Liver (tissue), 9 donors: Measurements from ENCODE around the gene SPINK1. TPM values are rescaled to one million over a fixed set of nuclear protein-coding genes. Genes with fewer than 3 reads are reported as not detected.

ENCODE experiments used
- DNase-seq: peaks from one replicate; pipeline ENCODE4 v3.0.0-alpha.2; 2017; ENCODE audit warnings: low spot score
- H3K27ac ChIP-seq, 2 donors: one replicate each; pipeline ENCODE4 v1.7.0; 2013; ENCODE audit warnings: inconsistent platforms in 2 of 2, low read length in 2 of 2, control low read depth in 1 of 2, low read depth in 1 of 2, mild to moderate bottlenecking in 1 of 2
- H3K27me3 ChIP-seq, 4 donors: one replicate each; pipeline versions ENCODE4 v1.6.1 to v1.7.0; 2013; ENCODE audit warnings: low read length in 3 of 4, inconsistent platforms in 1 of 4, mild to moderate bottlenecking in 1 of 4, moderate library complexity in 1 of 4; ENCODE audit not compliant: control insufficient read depth in 4 of 4, insufficient read depth in 4 of 4
- H3K36me3 ChIP-seq, 4 donors: one replicate each; pipeline versions ENCODE4 v1.6.1 to v1.7.0; 2013; ENCODE audit warnings: low read length in 3 of 4, mild to moderate bottlenecking in 3 of 4, low read depth in 1 of 4, moderate library complexity in 1 of 4; ENCODE audit not compliant: control insufficient read depth in 4 of 4, insufficient read depth in 3 of 4
- H3K4me1 ChIP-seq, 4 donors: one replicate each; pipeline versions ENCODE4 v1.6.1 to v1.7.0; 2013; ENCODE audit warnings: low read length in 3 of 4, mild to moderate bottlenecking in 3 of 4, moderate library complexity in 1 of 4; ENCODE audit not compliant: control insufficient read depth in 4 of 4, insufficient read depth in 4 of 4
- H3K4me3 ChIP-seq, 3 donors: one replicate each; pipeline versions ENCODE4 v1.6.1 to v1.7.0; 2013; ENCODE audit warnings: low read length in 3 of 3, control low read depth in 1 of 3, low read depth in 1 of 3, mild to moderate bottlenecking in 1 of 3
- H3K9ac ChIP-seq, 2 donors: one replicate each; pipeline ENCODE4 v1.7.0; 2013; ENCODE audit warnings: low read length in 2 of 2, mild to moderate bottlenecking in 2 of 2, moderate library complexity in 2 of 2, control low read depth in 1 of 2, low read depth in 1 of 2
- H3K9me3 ChIP-seq, 4 donors: one replicate each; pipeline versions ENCODE4 v1.6.1 to v1.7.0; 2013; ENCODE audit warnings: low read length in 3 of 4; ENCODE audit not compliant: control insufficient read depth in 4 of 4
- CTCF ChIP-seq: fragments of 150-350 bp; IDR thresholded peaks from 2 replicates; pipeline ENCODE4 v1.5.1; 2017; ENCODE audit warnings: improper control_type of control experiment, low read depth, low read length; ENCODE audit not compliant: missing input control
- EGR1 ChIP-seq, 2 donors: IDR thresholded peaks; 2 replicates each; pipeline ENCODE4 v1.6.1; 2016 to 2018; ENCODE audit warnings: antibody characterized with exemption in 2 of 2, low read depth in 2 of 2
- FOXA1 ChIP-seq: IDR thresholded peaks from 2 replicates; pipeline ENCODE4 v1.6.1; 2016; ENCODE audit warnings: antibody characterized with exemption
- FOXA2 ChIP-seq: IDR thresholded peaks from 2 replicates; pipeline ENCODE4 v1.6.1; 2016; ENCODE audit warnings: antibody characterized with exemption
- GABPA ChIP-seq, 2 donors: IDR thresholded peaks in 1 of 2; conservative IDR thresholded peaks in 1 of 2; 2 replicates each; pipeline ENCODE4 v1.6.1; 2016; ENCODE audit warnings: antibody characterized with exemption in 2 of 2, mild to moderate bottlenecking in 1 of 2, moderate library complexity in 1 of 2
- HNF4A ChIP-seq, 2 donors: conservative IDR thresholded peaks; 2 replicates each; pipeline ENCODE4 v1.6.1; 2016; ENCODE audit warnings: antibody characterized with exemption in 2 of 2, mild to moderate bottlenecking in 2 of 2
- HNF4G ChIP-seq: IDR thresholded peaks from 2 replicates; pipeline ENCODE4 v1.6.1; 2016; ENCODE audit warnings: antibody characterized with exemption
- JUND ChIP-seq, 2 donors: IDR thresholded peaks; 2 replicates each; pipeline ENCODE4 v1.6.1; 2016; ENCODE audit warnings: antibody characterized with exemption in 2 of 2
- MAX ChIP-seq: IDR thresholded peaks from 2 replicates; pipeline ENCODE4 v1.6.1; 2016; ENCODE audit warnings: antibody characterized with exemption
- NR2F2 ChIP-seq: IDR thresholded peaks from 2 replicates; pipeline ENCODE4 v1.6.1; 2016; ENCODE audit warnings: antibody characterized with exemption
- RAD21 ChIP-seq, 2 donors: IDR thresholded peaks; 2 replicates each; pipeline ENCODE4 v1.6.1; 2016; ENCODE audit warnings: antibody characterized with exemption in 2 of 2, mild to moderate bottlenecking in 2 of 2
- REST ChIP-seq: IDR thresholded peaks from 2 replicates; pipeline ENCODE4 v1.6.1; 2016; ENCODE audit warnings: antibody characterized with exemption, mild to moderate bottlenecking
- SP1 ChIP-seq: IDR thresholded peaks from 2 replicates; pipeline ENCODE4 v1.6.1; 2018; ENCODE audit warnings: antibody characterized with exemption, mild to moderate bottlenecking
- TAF1 ChIP-seq: conservative IDR thresholded peaks from 2 replicates; pipeline ENCODE4 v1.6.1; 2016; ENCODE audit warnings: antibody characterized with exemption, mild to moderate bottlenecking
- YY1 ChIP-seq: IDR thresholded peaks from 2 replicates; pipeline ENCODE4 v1.6.1; 2016; ENCODE audit warnings: antibody characterized with exemption, mild to moderate bottlenecking
- WGBS: extraction: QIAGEN DNeasy Blood & Tissue Kit; methylation state at CpG from one replicate; pipeline ENCODE4 v1.1.7; 2013; 5-methylcytosine and 5-hydroxymethylcytosine counted together
- polyA plus RNA-seq, 2 donors: library from polyadenylated mRNA; stranded (reverse) in 1 of 2; unstranded in 1 of 2; fragments of 200-250 nt in 1 of 2; fragments of >200 nt in 1 of 2; fragmentation: Nextera tagmentation in 1 of 2; extraction: Ambion mirVana in 1 of 2; gene quantifications; one replicate each; pipeline versions ENCODE4 v1.2.1 to v1.2.3, GENCODE V29; 2013 to 2015
- total RNA-seq, 2 donors: library from RNA; depleted of rRNA; stranded (reverse); fragments of >200 nt; gene quantifications; one replicate each; pipeline ENCODE4 v1.2.3, GENCODE V29; 2014
- TF ChIP-seq, protein P1 (sequence below): IDR thresholded peaks from 2 replicates; pipeline ENCODE4 v1.6.1; 2016; ENCODE audit warnings: antibody characterized with exemption
- TF ChIP-seq, protein P2 (sequence below): IDR thresholded peaks from 2 replicates; pipeline ENCODE4 v1.6.1; 2016; ENCODE audit warnings: antibody characterized with exemption
- donor health status: healthy.
- donor health status: healthy.
- donor health status: healthy.
- donor health status: healthy.
- donor health status: healthy.

Gene SPINK1
- total and polyA plus RNA-seq, 4 donors: 0.33 to 2,026 (median 116) TPM

- 89% methylated on average over 5 of the region's 5 CpGs for WGBS
- H3K4me3 ChIP-seq: no peak overlapping the region
These were observed 50.4 kb downstream of the SPINK1 start for GRCh38 chr5:147780924-147781573.

More at GRCh38 chr5:147780924-147781573, 50.4 kb downstream of the SPINK1 start:
- no peak overlapping the region for H3K27ac ChIP-seq
- H3K27me3 ChIP-seq: no peaks in the 10 kb centered on the region
- no peak for TF ChIP-seq MAX
- TF ChIP-seq NR2F2: no peak
- no peak for TF ChIP-seq SP1
- TF ChIP-seq, protein P1, sequence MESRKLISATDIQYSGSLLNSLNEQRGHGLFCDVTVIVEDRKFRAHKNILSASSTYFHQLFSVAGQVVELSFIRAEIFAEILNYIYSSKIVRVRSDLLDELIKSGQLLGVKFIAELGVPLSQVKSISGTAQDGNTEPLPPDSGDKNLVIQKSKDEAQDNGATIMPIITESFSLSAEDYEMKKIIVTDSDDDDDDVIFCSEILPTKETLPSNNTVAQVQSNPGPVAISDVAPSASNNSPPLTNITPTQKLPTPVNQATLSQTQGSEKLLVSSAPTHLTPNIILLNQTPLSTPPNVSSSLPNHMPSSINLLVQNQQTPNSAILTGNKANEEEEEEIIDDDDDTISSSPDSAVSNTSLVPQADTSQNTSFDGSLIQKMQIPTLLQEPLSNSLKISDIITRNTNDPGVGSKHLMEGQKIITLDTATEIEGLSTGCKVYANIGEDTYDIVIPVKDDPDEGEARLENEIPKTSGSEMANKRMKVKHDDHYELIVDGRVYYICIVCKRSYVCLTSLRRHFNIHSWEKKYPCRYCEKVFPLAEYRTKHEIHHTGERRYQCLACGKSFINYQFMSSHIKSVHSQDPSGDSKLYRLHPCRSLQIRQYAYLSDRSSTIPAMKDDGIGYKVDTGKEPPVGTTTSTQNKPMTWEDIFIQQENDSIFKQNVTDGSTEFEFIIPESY: no peak
- TF ChIP-seq, protein P2, sequence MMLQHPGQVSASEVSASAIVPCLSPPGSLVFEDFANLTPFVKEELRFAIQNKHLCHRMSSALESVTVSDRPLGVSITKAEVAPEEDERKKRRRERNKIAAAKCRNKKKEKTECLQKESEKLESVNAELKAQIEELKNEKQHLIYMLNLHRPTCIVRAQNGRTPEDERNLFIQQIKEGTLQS: no peak
- TF ChIP-seq REST: no peak
- no peak for TF ChIP-seq GABPA (IDR thresholded peaks at IDR 0.05 in 1 of 2, conservative IDR thresholded peaks at IDR 0.05 in 1 of 2)
- no peak for TF ChIP-seq FOXA2
- no peak for TF ChIP-seq RAD21 (IDR thresholded peaks at IDR 0.05)
- TF ChIP-seq FOXA1: no peak
- no peak for TF ChIP-seq HNF4A (conservative IDR thresholded peaks at IDR 0.05)
- TF ChIP-seq JUND (IDR thresholded peaks at IDR 0.05): no peak
- no peak for TF ChIP-seq CTCF
- TF ChIP-seq EGR1 (IDR thresholded peaks at IDR 0.05; ENCODE audit: low read depth in 2 of 2): no peak
- no peak for TF ChIP-seq TAF1
- TF ChIP-seq HNF4G: no peak
- TF ChIP-seq YY1: no peak
- DNase-seq: no peak
- H3K36me3 ChIP-seq: no peaks in the 10 kb centered on the region
- H3K4me1 ChIP-seq: peaks cover 0 to 1% (median 0%) of the 10 kb centered on the region in 4 donors
- H3K9me3 ChIP-seq: no peaks in the 10 kb centered on the region
- H3K9ac ChIP-seq: no peak overlapping the region
